ENCODE data around the gene TSSK6. TPM values are rescaled to one million over a fixed set of nuclear protein-coding genes. Genes with fewer than 3 reads are reported as not detected.

Gene TSSK6
- total and polyA plus RNA-seq, 8 donors: 0.69 to 2.5 (median 1.5) TPM

DNA sequence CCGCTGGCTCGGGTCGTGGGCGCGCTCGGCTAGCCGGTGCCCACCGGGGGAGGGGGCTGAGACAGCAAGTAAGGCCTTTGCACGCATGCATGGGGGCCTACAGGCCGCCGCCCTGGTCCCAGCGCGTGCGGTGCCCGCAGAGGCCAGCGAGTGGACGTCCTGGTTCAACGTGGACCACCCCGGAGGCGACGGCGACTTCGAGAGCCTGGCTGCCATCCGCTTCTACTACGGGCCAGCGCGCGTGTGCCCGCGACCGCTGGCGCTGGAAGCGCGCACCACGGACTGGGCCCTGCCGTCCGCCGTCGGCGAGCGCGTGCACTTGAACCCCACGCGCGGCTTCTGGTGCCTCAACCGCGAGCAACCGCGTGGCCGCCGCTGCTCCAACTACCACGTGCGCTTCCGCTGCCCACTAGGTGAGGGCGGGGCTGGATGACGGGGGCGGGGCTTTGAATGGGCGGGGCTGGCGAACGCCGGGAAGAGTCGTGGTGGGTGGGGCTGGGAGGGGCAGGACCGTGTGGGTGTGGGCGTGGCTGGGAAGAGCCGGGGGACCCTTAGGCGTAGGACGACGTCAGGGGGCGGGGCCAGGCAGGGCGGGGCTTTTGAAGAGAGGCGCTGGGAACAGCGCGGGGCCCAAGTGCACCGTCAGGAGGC is 24.8 kb upstream of the TSSK6 start:
- WGBS, 2 donors: 12 to 16% methylated on average over 70 to 74 of the region's 74 CpGs
- Histone ChIP-seq H3K9me3 (no peaks in the 10 kb centered on the region), H3K27ac (no peak overlapping the region), H3K4me1 (peaks cover 0 to 15% (median 0%) of the 10 kb centered on the region in 3 donors), H3K27me3 (peaks cover 0 to 14% (median 0%) of the 10 kb centered on the region in 4 donors), H3K4me3 (peak overlapping the region in 1 of 4 donors; percentile 32), H3K36me3 (no peaks in the 10 kb centered on the region)
- DNase-seq (peak in 5 of 6 donors; percentile 33 to 69 (median 67)), FAIRE-seq (no peak), ATAC-seq (peak in 3 of 4 donors; percentile 10 to 66 (median 31))
- intact Hi-C loops (cut with DNase I): loop anchor here in 2 of 3 donors (10.0 kb wide), 2 partner anchors 95 to 405 kb away; no protein-coding TSS in a partner anchor
- TF ChIP-seq, protein P1, sequence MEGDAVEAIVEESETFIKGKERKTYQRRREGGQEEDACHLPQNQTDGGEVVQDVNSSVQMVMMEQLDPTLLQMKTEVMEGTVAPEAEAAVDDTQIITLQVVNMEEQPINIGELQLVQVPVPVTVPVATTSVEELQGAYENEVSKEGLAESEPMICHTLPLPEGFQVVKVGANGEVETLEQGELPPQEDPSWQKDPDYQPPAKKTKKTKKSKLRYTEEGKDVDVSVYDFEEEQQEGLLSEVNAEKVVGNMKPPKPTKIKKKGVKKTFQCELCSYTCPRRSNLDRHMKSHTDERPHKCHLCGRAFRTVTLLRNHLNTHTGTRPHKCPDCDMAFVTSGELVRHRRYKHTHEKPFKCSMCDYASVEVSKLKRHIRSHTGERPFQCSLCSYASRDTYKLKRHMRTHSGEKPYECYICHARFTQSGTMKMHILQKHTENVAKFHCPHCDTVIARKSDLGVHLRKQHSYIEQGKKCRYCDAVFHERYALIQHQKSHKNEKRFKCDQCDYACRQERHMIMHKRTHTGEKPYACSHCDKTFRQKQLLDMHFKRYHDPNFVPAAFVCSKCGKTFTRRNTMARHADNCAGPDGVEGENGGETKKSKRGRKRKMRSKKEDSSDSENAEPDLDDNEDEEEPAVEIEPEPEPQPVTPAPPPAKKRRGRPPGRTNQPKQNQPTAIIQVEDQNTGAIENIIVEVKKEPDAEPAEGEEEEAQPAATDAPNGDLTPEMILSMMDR (IDR thresholded peaks at IDR 0.05): no peak

DNA sequence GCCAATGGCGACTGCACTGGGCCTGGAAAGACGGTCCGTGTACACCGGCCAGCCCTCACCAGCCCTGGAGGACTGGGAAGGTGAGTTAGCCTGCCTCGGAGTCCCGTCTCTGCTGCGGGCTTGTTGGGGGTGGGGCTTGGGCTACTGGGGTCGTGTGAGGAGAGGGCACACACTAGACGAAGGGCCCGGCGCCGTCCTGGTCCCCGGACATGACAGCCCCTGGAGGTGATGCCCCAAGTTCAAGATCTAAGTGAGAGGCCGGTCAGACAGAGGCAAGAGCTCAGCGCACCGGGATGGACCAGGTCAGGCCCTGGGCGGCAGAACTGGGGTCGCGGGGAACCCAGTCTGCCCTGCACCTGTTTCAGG is 24.3 kb upstream of the TSSK6 start:
- Histone ChIP-seq H3K27me3 (peaks cover 0 to 14% (median 0%) of the 10 kb centered on the region in 4 donors), H3K9me3 (no peaks in the 10 kb centered on the region), H3K36me3 (no peaks in the 10 kb centered on the region), H3K27ac (no peak overlapping the region), H3K4me3 (no peak overlapping the region), H3K4me1 (peaks cover 0 to 15% (median 0%) of the 10 kb centered on the region in 3 donors)
- DNase-seq (peak in 2 of 6 donors; percentile 19 to 77), FAIRE-seq (no peak), ATAC-seq (no peak)
- intact Hi-C loops (cut with DNase I): loop anchor here (10.0 kb wide), 3 partner anchors 95 to 415 kb away; no protein-coding TSS in a partner anchor
- TF ChIP-seq, protein P1 (IDR thresholded peaks at IDR 0.05): no peak
- WGBS, 2 donors: 34 to 44% methylated on average over 19 of the region's 19 CpGs

DNA sequence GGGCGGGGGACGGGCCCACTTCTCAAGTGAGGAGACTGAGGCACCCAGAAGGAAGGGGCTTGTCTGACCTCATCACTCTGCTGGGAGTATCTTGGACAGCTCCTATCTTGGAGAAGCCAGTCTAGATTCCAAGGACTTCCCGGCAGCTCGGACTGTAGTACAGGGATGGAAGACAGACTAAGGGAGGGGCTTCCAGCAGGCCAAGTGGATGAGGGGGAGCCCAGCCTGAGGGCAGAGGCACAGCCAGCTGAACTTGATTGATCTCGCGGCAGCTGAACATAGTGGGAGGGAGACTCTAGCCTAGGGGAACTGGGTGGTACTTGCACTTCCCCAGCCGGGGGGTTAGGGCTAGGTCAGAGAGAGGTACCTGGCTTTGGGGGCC is 23.4 kb upstream of the TSSK6 start:
- intact Hi-C loops (cut with DNase I): loop anchor here in 1 of 3 donors (10.0 kb wide), 1 partner anchor 416 kb away; no protein-coding TSS in a partner anchor
- WGBS, 2 donors: 28 to 30% methylated on average over 7 of the region's 7 CpGs

DNA sequence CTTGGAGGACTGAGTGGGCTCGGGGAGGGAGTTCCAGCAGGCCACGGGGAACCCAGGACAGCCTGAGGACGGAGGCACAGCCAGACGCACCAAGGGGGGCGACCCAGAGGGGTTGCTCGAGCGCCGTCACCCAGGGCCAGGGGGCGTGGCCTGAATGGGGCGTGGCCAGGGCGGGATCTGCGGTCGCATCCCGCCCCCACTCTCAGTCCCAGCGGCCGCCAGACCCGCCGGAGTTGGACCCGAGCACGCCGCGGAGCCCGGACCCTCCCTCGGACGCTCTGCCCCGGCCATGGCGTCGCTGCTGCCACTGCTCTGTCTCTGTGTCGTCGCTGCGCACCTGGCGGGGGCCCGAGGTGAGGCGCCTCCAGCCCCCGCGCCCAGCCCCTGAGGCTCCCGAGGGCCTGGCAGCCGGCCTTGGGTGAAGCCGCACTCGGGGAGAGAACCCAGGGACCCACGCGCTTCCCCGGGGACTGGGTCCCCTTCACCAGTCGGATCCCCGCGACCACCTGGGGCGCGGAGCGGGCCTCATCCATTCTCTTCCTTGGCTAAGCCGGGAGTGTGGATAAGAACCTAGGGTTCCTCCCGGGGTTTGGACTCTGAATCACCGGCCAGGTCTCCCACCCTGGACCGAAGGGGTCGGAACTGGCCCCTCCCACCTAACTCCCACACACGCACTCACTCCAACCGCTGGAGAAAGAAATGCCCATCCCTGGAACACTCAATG is 22.9 kb upstream of the TSSK6 start, which contains the start of gene CILP2:
TSS of gene CILP2 (plus strand) at position 205 of the 724 bp plus-strand sequence. CDS start at position 290, 85 bp downstream.
- TF ChIP-seq, protein P1 (IDR thresholded peaks at IDR 0.05): no peak
- ATAC-seq (peak in 3 of 4 donors; percentile 44 to 50 (median 49)), FAIRE-seq (no peak), DNase-seq (peak in 4 of 6 donors; percentile 43 to 77 (median 68))
- peak within 1 kb of the TSS in 2 of 4 donors; percentile 2 to 34 for H3K4me3 ChIP-seq
- H3K27me3 ChIP-seq: peaks cover 0 to 14% (median 0%) of the 10 kb centered on the region in 4 donors
- 4 to 5% methylated on average over 40 to 56 of the region's 56 CpGs for WGBS, 2 donors
- peaks cover 0 to 15% (median 0%) of the 10 kb centered on the region in 3 donors for H3K4me1 ChIP-seq
- intact Hi-C loops (cut with DNase I): loop anchor here in 1 of 3 donors (10.0 kb wide), 1 partner anchor 417 kb away; no protein-coding TSS in a partner anchor
- H3K9me3 ChIP-seq: no peaks in the 10 kb centered on the region
- no peaks in the 10 kb centered on the region for H3K36me3 ChIP-seq
- H3K27ac ChIP-seq: no peak within 1 kb of the TSS

More for the DNA sequence above, 23.4 kb upstream of the TSSK6 start:
- TF ChIP-seq, protein P1 (IDR thresholded peaks at IDR 0.05): no peak
- Histone ChIP-seq H3K27ac (no peak overlapping the region), H3K9me3 (no peaks in the 10 kb centered on the region), H3K4me1 (peaks cover 0 to 15% (median 0%) of the 10 kb centered on the region in 3 donors), H3K27me3 (peaks cover 0 to 14% (median 0%) of the 10 kb centered on the region in 4 donors), H3K4me3 (peak overlapping the region in 1 of 4 donors; percentile 34), H3K36me3 (no peaks in the 10 kb centered on the region)
- ATAC-seq (no peak), FAIRE-seq (no peak), DNase-seq (peak in 1 of 6 donors; percentile 14)

Data from pancreas (tissue), 10 donors.